IPS-NIHi7 (cell line): Measurements from ENCODE around the gene C5orf47.

Source experiments
- DNase-seq: peaks from one replicate; pipeline ENCODE4 v3.0.0; 2012; ENCODE audit warnings: mixed read lengths; ENCODE audit errors: extremely low spot score

Gene C5orf47

GRCh38 chr5:173988554-173989431 is at the start of gene C5orf47:
Gene C5orf47 (plus strand): TSS chr5:173989170. CDS start chr5:173989264, 94 bp downstream.
- DNase-seq: no peak

- DNase-seq: no peak
These were observed 48.7 kb upstream of the C5orf47 start for GRCh38 chr5:173940269-173940668.

GRCh38 chr5:173941102-173941501 is 47.9 kb upstream of the C5orf47 start:
- no peak for DNase-seq

GRCh38 chr5:173941758-173942401 is 47.1 kb upstream of the C5orf47 start:
- DNase-seq: peak; percentile 18

- DNase-seq: no peak
These were observed 44.5 kb upstream of the C5orf47 start for GRCh38 chr5:173944511-173944910.

GRCh38 chr5:173945160-173945559 is 43.8 kb upstream of the C5orf47 start:
- no peak for DNase-seq

GRCh38 chr5:173946323-173946722 is 42.6 kb upstream of the C5orf47 start:
- no peak for DNase-seq

- no peak for DNase-seq
These were observed 38.1 kb upstream of the C5orf47 start for GRCh38 chr5:173950829-173951228.

GRCh38 chr5:173953528-173954090 is 35.4 kb upstream of the C5orf47 start:
- no peak for DNase-seq

- DNase-seq: no peak
These were observed 34.1 kb upstream of the C5orf47 start for GRCh38 chr5:173954671-173955521.

- DNase-seq: no peak
These were observed 28.0 kb upstream of the C5orf47 start for GRCh38 chr5:173960986-173961385.

- DNase-seq: no peak
These were observed 27.6 kb upstream of the C5orf47 start for GRCh38 chr5:173961418-173961817.

- no peak for DNase-seq
These were observed 26.5 kb upstream of the C5orf47 start for GRCh38 chr5:173962436-173962972.

GRCh38 chr5:173963182-173963838 is 25.7 kb upstream of the C5orf47 start:
- no peak for DNase-seq

- DNase-seq: peak; percentile 58
These were observed 25.0 kb upstream of the C5orf47 start for GRCh38 chr5:173963867-173964441.

- no peak for DNase-seq
These were observed 24.5 kb upstream of the C5orf47 start for GRCh38 chr5:173964506-173964905.

GRCh38 chr5:173967241-173967640 is 21.7 kb upstream of the C5orf47 start:
- no peak for DNase-seq

GRCh38 chr5:173968154-173968797 is 20.7 kb upstream of the C5orf47 start:
- DNase-seq: peak; percentile 66

GRCh38 chr5:173969167-173970049 is 19.6 kb upstream of the C5orf47 start:
- DNase-seq: peak; percentile 48
